CD4-positive, alpha-beta T cell treated with Interleukin-4 for 4 hours (primary cell): ENCODE results near the gene ARCN1.
"Not testable (repeated sequence)": the region's sequence is repeated elsewhere in the genome, so short reads cannot be mapped to it uniquely, and the experiment has no call there.

Experiments
- DNase-seq: peaks from one replicate; pipeline ENCODE4 v3.0.0-alpha.2; 2020

ARCN1 gene

GRCh38 chr11:118607401-118608359 is 35.5 kb downstream of the ARCN1 start, which contains the start of gene PHLDB1:
PHLDB1 (plus strand) TSS chr11:118607615; CDS start chr11:118613837, 6,222 bp downstream.
- DNase-seq: peak; percentile 17

- peak; percentile 88 for DNase-seq
Measured at GRCh38 chr11:118608360-118609227, 36.4 kb downstream of the ARCN1 start.

- no peak for DNase-seq
Measured at GRCh38 chr11:118609380-118610224, 37.4 kb downstream of the ARCN1 start.

- no peak for DNase-seq
Measured at GRCh38 chr11:118610225-118610772, 38.1 kb downstream of the ARCN1 start.

- peak; percentile 77 for DNase-seq
Measured at GRCh38 chr11:118610773-118611432, 38.7 kb downstream of the ARCN1 start.

- DNase-seq: not testable (repeated sequence)
Measured at GRCh38 chr11:118611433-118611795, 39.2 kb downstream of the ARCN1 start.

GRCh38 chr11:118612378-118612777 is 40.2 kb downstream of the ARCN1 start:
- no peak for DNase-seq

GRCh38 chr11:118614511-118614910 is 42.3 kb downstream of the ARCN1 start:
- DNase-seq: no peak

GRCh38 chr11:118615282-118615975 is 43.2 kb downstream of the ARCN1 start:
- DNase-seq: no peak

- no peak for DNase-seq
Measured at GRCh38 chr11:118615976-118616371, 43.8 kb downstream of the ARCN1 start.

- no peak for DNase-seq
Measured at GRCh38 chr11:118618115-118618990, 46.1 kb downstream of the ARCN1 start.

GRCh38 chr11:118618991-118619375 is 46.8 kb downstream of the ARCN1 start:
- no peak for DNase-seq

GRCh38 chr11:118619444-118620197 is 47.4 kb downstream of the ARCN1 start:
- no peak for DNase-seq

GRCh38 chr11:118620529-118621070 is 48.4 kb downstream of the ARCN1 start:
- no peak for DNase-seq

- no peak for DNase-seq
Measured at GRCh38 chr11:118621071-118621783, 49.0 kb downstream of the ARCN1 start.

GRCh38 chr11:118621784-118622375 is 49.7 kb downstream of the ARCN1 start:
- no peak for DNase-seq

GRCh38 chr11:118622376-118623268 is 50.4 kb downstream of the ARCN1 start:
- no peak for DNase-seq
